Measurements from ENCODE around the gene PFN3. TPM values are rescaled to one million over a fixed set of nuclear protein-coding genes. Genes with fewer than 3 reads are reported as not detected.

PFN3 gene
- total RNA-seq, 4 donors from 2014 or later: not detected

DNA sequence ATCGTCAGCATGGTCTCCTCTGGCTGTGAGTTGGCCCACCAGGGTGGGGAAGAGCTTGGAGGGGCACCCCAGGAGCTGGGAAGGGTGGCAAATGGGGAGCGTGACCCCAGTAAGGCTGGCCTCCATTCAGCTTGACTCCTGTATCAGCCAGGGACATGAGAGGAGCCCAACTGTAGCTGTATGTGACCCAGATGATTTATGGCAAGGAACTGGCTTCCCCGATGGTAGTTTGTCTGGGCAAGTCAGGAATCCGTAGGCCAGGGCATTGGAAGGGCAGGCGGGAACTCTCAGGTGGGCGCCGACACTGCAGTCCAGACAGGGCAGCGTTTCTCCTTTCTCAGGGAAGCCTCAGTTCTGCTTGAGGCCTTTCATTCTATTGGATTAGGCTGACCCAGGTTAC lies 13.9 kb downstream of the PFN3 start:
- H3K36me3 ChIP-seq: no peaks in the 10 kb centered on the region
- WGBS, 2 donors (ENCODE audit: low coverage in 1 of 2): 77% methylated on average over 6 of the region's 8 CpGs; no CpG with 5 or more reads in 1 of the 2 donors
- H3K4me1 ChIP-seq: peaks cover 0 to 25% (median 5%) of the 10 kb centered on the region in 3 donors
- peaks cover 51% of the 10 kb centered on the region for H3K27me3 ChIP-seq
- no peaks in the 10 kb centered on the region for H3K9me3 ChIP-seq
- no peak overlapping the region for H3K27ac ChIP-seq
- no peak for ATAC-seq
- TF ChIP-seq POLR2A (IDR thresholded peaks at IDR 0.05) (no peak), EP300 (IDR thresholded peaks at IDR 0.05) (no peak), CTCF (IDR thresholded peaks at IDR 0.05) (no peak), POLR2AphosphoS5 (IDR thresholded peaks at IDR 0.05) (no peak)
- no peak overlapping the region for H3K4me3 ChIP-seq

DNA sequence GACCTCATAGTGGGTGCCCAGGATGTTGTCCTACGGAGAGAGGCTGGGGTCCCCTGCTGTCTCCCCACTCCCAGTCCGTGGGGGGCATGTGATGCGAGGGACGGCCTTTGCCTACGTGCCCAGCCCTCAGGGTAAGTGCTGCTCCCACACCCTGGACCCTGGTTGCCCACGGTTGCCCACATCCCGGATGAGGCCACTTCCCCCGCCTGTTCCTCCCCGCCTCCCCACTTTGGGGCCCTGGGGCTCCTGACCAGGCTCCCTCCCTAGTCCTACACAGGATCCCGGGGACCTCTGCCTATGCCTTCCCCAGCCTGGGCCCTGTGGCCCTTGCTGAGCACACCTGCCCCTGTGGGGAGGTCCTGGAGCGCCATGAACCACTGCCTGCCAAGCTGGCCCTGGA lies 14.7 kb downstream of the PFN3 start:
- WGBS, 2 donors (ENCODE audit: low coverage in 1 of 2): 60 to 90% methylated on average over 1 to 2 of the region's 11 CpGs
- peaks cover 51% of the 10 kb centered on the region for H3K27me3 ChIP-seq
- TF ChIP-seq CTCF (IDR thresholded peaks at IDR 0.05): no peak
- no peak for TF ChIP-seq POLR2A (IDR thresholded peaks at IDR 0.05)
- TF ChIP-seq POLR2AphosphoS5 (IDR thresholded peaks at IDR 0.05): no peak
- no peak for TF ChIP-seq EP300 (IDR thresholded peaks at IDR 0.05)
- no peaks in the 10 kb centered on the region for H3K9me3 ChIP-seq
- no peaks in the 10 kb centered on the region for H3K36me3 ChIP-seq
- peaks cover 0 to 25% (median 5%) of the 10 kb centered on the region in 3 donors for H3K4me1 ChIP-seq
- H3K4me3 ChIP-seq: no peak overlapping the region
- no peak for ATAC-seq
- H3K27ac ChIP-seq: no peak overlapping the region

GRCh38 chr5:177384134-177384533 lies 16.3 kb downstream of the PFN3 start, which contains the start of gene SLC34A1:
Gene SLC34A1, plus strand, starts transcription at chr5:177384434. Its CDS starts 1,308 bp downstream, at chr5:177385742.
- H3K27ac ChIP-seq: no peak within 1 kb of the TSS
- peaks cover 0 to 12% (median 0%) of the 10 kb centered on the region in 3 donors for H3K4me1 ChIP-seq
- H3K4me3 ChIP-seq: no peak within 1 kb of the TSS
- H3K36me3 ChIP-seq: no peaks in the 10 kb centered on the region
- no peak for ATAC-seq
- no peaks in the 10 kb centered on the region for H3K9me3 ChIP-seq
- 60 to 100% methylated on average over 1 to 2 of the region's 4 CpGs for WGBS, 2 donors (ENCODE audit: low coverage in 1 of 2)
- H3K27me3 ChIP-seq: peaks cover 39% of the 10 kb centered on the region
- TF ChIP-seq POLR2A (IDR thresholded peaks at IDR 0.05): no peak

- H3K27me3 ChIP-seq: peaks cover 30% of the 10 kb centered on the region
- no peaks in the 10 kb centered on the region for H3K9me3 ChIP-seq
- H3K36me3 ChIP-seq: no peaks in the 10 kb centered on the region
- no peak overlapping the region for H3K4me3 ChIP-seq
- H3K27ac ChIP-seq: no peak overlapping the region
- TF ChIP-seq CTCF (IDR thresholded peaks at IDR 0.05) (no peak), POLR2AphosphoS5 (IDR thresholded peaks at IDR 0.05) (no peak)
- WGBS, 2 donors (ENCODE audit: low coverage in 1 of 2): 82 to 88% methylated on average over 5 to 8 of the region's 9 CpGs
- ATAC-seq: no peak
- H3K4me1 ChIP-seq: peaks cover 0 to 8% (median 0%) of the 10 kb centered on the region in 3 donors
Measured at GRCh38 chr5:177383181-177383580, 17.3 kb downstream of the PFN3 start.

GRCh38 chr5:177382423-177383029 lies 17.9 kb downstream of the PFN3 start:
- no peak overlapping the region for H3K27ac ChIP-seq
- 13 to 22% methylated on average over 7 of the region's 11 CpGs for WGBS, 2 donors (ENCODE audit: low coverage in 1 of 2)
- H3K4me3 ChIP-seq: no peak overlapping the region
- TF ChIP-seq CTCF (IDR thresholded peaks at IDR 0.05) (peak in 3 of 4 experiments; percentile 43 to 59 (median 44)), EP300 (IDR thresholded peaks at IDR 0.05) (no peak), POLR2AphosphoS5 (IDR thresholded peaks at IDR 0.05) (peak; percentile 28)
- H3K36me3 ChIP-seq: no peaks in the 10 kb centered on the region
- ATAC-seq: peak; percentile 70
- peaks cover 0 to 8% (median 0%) of the 10 kb centered on the region in 3 donors for H3K4me1 ChIP-seq
- H3K27me3 ChIP-seq: peaks cover 24% of the 10 kb centered on the region
- no peaks in the 10 kb centered on the region for H3K9me3 ChIP-seq

Measured in gastroesophageal sphincter (tissue), 4 donors.